Glutamatergic neuron (in vitro differentiated cells): ENCODE measurements around the gene TEAD3. TPM values are rescaled to one million over a fixed set of nuclear protein-coding genes. Genes with fewer than 3 reads are reported as not detected.
"Not testable (repeated sequence)": the region's sequence is repeated elsewhere in the genome, so short reads cannot be mapped to it uniquely, and the experiment has no call there.

Experiments
- DNase-seq: peaks from one replicate; pipeline ENCODE4 v3.0.0; 2022
- H3K27ac Mint-ChIP-seq: one replicate; pipeline ENCODE4 v1.8.0; 2020; ENCODE audit warnings: mild to moderate bottlenecking, mixed read lengths, inconsistent platforms; ENCODE audit not compliant: unreplicated experiment
- H3K27me3 Mint-ChIP-seq: one replicate; pipeline ENCODE4 v1.8.0; 2020; ENCODE audit warnings: mild to moderate bottlenecking, moderate library complexity, mixed read lengths, inconsistent platforms; ENCODE audit not compliant: unreplicated experiment
- H3K36me3 Mint-ChIP-seq: one replicate; pipeline ENCODE4 v1.8.0; 2020; ENCODE audit warnings: mild to moderate bottlenecking, mixed read lengths, inconsistent platforms; ENCODE audit not compliant: unreplicated experiment
- H3K4me1 Mint-ChIP-seq: one replicate; pipeline ENCODE4 v1.8.0; 2020; ENCODE audit warnings: mild to moderate bottlenecking, low read depth, mixed read lengths, inconsistent platforms; ENCODE audit not compliant: unreplicated experiment
- H3K4me3 Mint-ChIP-seq: one replicate; pipeline ENCODE4 v1.8.0; 2020; ENCODE audit warnings: mild to moderate bottlenecking, mixed read lengths, inconsistent platforms; ENCODE audit not compliant: unreplicated experiment
- H3K9me3 Mint-ChIP-seq: one replicate; pipeline ENCODE4 v1.8.0; 2020; ENCODE audit warnings: mild to moderate bottlenecking, moderate library complexity, mixed read lengths, inconsistent platforms; ENCODE audit not compliant: unreplicated experiment
- total RNA-seq: library from RNA; stranded (reverse); fragmentation: NEBNext Ultra II Directional; extraction: Animal tissue kit (Norgen Biotek cat#: 25700); gene quantifications from one replicate; pipeline ENCODE4 v1.2.1, GENCODE V29; 2021; ENCODE audit not compliant: unreplicated experiment
- TF ChIP-seq, protein P1 (sequence below): fragments of 200-600 bp; sonication (generic); IDR thresholded peaks from one replicate; pipeline ENCODE4 v1.5.0; 2021; ENCODE audit not compliant: partially characterized antibody, unreplicated experiment

Gene TEAD3
- total RNA-seq, 1 donor from 2014 or later, result 50.0 TPM

- H3K27me3 Mint-ChIP-seq, result no peaks in the 10 kb centered on the region
- no peaks in the 10 kb centered on the region for H3K9me3 Mint-ChIP-seq
- TF ChIP-seq, protein P1, sequence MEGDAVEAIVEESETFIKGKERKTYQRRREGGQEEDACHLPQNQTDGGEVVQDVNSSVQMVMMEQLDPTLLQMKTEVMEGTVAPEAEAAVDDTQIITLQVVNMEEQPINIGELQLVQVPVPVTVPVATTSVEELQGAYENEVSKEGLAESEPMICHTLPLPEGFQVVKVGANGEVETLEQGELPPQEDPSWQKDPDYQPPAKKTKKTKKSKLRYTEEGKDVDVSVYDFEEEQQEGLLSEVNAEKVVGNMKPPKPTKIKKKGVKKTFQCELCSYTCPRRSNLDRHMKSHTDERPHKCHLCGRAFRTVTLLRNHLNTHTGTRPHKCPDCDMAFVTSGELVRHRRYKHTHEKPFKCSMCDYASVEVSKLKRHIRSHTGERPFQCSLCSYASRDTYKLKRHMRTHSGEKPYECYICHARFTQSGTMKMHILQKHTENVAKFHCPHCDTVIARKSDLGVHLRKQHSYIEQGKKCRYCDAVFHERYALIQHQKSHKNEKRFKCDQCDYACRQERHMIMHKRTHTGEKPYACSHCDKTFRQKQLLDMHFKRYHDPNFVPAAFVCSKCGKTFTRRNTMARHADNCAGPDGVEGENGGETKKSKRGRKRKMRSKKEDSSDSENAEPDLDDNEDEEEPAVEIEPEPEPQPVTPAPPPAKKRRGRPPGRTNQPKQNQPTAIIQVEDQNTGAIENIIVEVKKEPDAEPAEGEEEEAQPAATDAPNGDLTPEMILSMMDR, result no peak
- no peaks in the 10 kb centered on the region for H3K36me3 Mint-ChIP-seq
- DNase-seq, result no peak
- no peak overlapping the region for H3K27ac Mint-ChIP-seq
- peaks cover 2% of the 10 kb centered on the region for H3K4me1 Mint-ChIP-seq
- H3K4me3 Mint-ChIP-seq, result no peak overlapping the region
These were observed 21.9 kb upstream of the TEAD3 start for GRCh38 chr6:35518566-35519312.

- H3K27me3 Mint-ChIP-seq, H3K4me1 Mint-ChIP-seq, DNase-seq, H3K4me3 Mint-ChIP-seq, H3K9me3 Mint-ChIP-seq, H3K36me3 Mint-ChIP-seq, H3K27ac Mint-ChIP-seq: not testable (repeated sequence)
These were observed 21.1 kb upstream of the TEAD3 start for GRCh38 chr6:35517978-35518377.

DNA sequence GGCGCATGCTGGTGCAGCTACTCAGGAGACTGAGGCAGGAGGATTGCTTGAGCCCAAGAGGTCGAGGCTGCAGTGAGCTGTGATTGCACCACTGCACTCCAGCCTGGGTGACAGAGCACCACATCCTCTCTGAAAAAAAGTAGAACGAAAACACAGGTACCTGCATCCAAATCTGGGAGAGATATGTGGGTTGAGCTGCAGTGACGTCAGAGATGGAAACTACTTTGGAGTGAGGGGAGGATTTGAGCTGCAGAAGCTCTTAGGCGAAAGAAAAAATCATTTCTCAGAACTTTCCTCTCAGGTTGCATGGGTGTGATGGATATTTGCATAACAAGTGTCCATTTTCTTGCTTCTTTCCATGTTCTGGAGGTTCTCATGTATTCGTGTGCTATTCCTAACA lies 19.8 kb upstream of the TEAD3 start:
- Mint-ChIP-seq H3K27ac (no peak overlapping the region), H3K27me3 (no peaks in the 10 kb centered on the region), H3K9me3 (no peaks in the 10 kb centered on the region), H3K4me1 (no peaks in the 10 kb centered on the region), H3K36me3 (no peaks in the 10 kb centered on the region), H3K4me3 (no peak overlapping the region)
- TF ChIP-seq, protein P1, result no peak
- no peak for DNase-seq

GRCh38 chr6:35515939-35516338 lies 19.1 kb upstream of the TEAD3 start:
- not testable (repeated sequence) for H3K4me3 Mint-ChIP-seq, H3K9me3 Mint-ChIP-seq, H3K4me1 Mint-ChIP-seq, H3K27ac Mint-ChIP-seq, DNase-seq, H3K27me3 Mint-ChIP-seq, H3K36me3 Mint-ChIP-seq

DNA sequence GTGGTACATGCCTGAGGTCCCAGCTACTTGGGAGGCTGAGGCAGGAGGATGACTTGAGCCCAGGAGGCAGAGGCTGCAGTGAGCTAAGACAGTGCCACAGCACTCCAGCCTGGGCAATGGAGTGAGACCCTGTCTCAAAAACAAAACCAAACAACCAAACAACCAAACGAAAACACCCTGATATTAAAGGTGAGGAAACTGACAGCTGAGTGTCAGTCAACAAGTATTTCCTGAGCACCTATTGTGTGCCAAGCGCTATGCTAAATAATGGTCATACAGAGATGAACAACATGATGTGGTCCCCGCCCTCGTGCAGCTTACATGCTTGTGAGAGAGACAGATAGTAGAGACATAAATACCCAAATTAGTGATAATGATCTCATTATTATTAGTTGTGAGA lies 17.7 kb upstream of the TEAD3 start:
- H3K4me3 Mint-ChIP-seq, result no peak overlapping the region
- H3K27ac Mint-ChIP-seq, result no peak overlapping the region
- H3K4me1 Mint-ChIP-seq, result peaks cover 6% of the 10 kb centered on the region
- no peaks in the 10 kb centered on the region for H3K9me3 Mint-ChIP-seq
- no peak for DNase-seq
- H3K27me3 Mint-ChIP-seq, result peaks cover 5% of the 10 kb centered on the region
- TF ChIP-seq, protein P1, result no peak
- no peaks in the 10 kb centered on the region for H3K36me3 Mint-ChIP-seq

GRCh38 chr6:35512740-35513139 lies 15.9 kb upstream of the TEAD3 start, which contains the start of gene TULP1:
Gene TULP1 (minus strand): TSS chr6:35512896. CDS start chr6:35512858, 38 bp downstream.
- Mint-ChIP-seq H3K36me3 (no peaks in the 10 kb centered on the region), H3K4me3 (peak within 1 kb of the TSS; percentile 38), H3K27ac (no peak within 1 kb of the TSS), H3K9me3 (peaks cover 4% of the 10 kb centered on the region), H3K27me3 (peaks cover 7% of the 10 kb centered on the region), H3K4me1 (peaks cover 9% of the 10 kb centered on the region)
- DNase-seq, result no peak
- TF ChIP-seq, protein P1, result no peak
